ENCODE data around the gene SLC16A10. TPM values are rescaled to one million over a fixed set of nuclear protein-coding genes. Genes with fewer than 3 reads are reported as not detected.

Gene SLC16A10
- total and polyA plus RNA-seq, 2 experiments from 2014 or later = 12.1 to 30.9 TPM

DNA sequence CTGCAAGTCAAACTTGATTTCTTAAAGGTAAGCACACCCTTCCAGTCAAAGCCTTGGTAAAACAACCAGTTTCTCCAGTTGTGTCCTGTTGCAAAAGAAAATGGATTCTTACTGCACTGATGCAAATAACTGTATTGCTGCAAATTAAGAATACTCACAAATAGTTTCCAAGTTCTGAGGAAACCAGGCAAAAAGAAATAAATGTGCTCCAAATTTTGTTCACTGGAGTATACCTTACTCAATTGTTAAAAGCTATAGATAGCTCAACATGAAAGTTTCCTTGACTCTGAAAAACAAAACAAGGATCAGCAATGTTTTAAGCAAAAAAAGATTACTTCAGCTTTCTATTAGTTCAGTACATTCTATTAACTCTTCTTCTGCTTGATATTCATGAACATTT, 75.2 kb downstream of the SLC16A10 start:
- Mint-ChIP-seq H3K9me3 (peaks cover 63% of the 10 kb centered on the region), H3K36me3 (ENCODE audit: low read depth) (peaks cover 37% of the 10 kb centered on the region), H3K4me3 (no peak overlapping the region), H3K27me3 (ENCODE audit: insufficient read depth, low read depth, poor library complexity) (peaks cover 2% of the 10 kb centered on the region), H3K27ac (no peak overlapping the region), H3K4me1 (no peaks in the 10 kb centered on the region; the same call in 2 of the 3 replicates)
- Histone ChIP-seq H3K36me3 (ENCODE audit: insufficient read depth) (peaks cover 23% of the 10 kb centered on the region), H3K79me2 (replicated peaks; ENCODE audit: insufficient read depth) (no peaks in the 10 kb centered on the region), H3F3A (replicated peaks; ENCODE audit: low read depth) (no peaks in the 10 kb centered on the region), H4K20me1 (replicated peaks; ENCODE audit: insufficient read depth) (no peaks in the 10 kb centered on the region), H2AFZ (no peak overlapping the region), H3K4me1 (ENCODE audit: insufficient read depth) (no peaks in the 10 kb centered on the region; the same call in 1 of the 2 replicates), H3K4me2 (no peak overlapping the region), H3K27ac (ENCODE audit: low read depth) (no peak overlapping the region), H3K4me3 (no peak overlapping the region), H3K9me2 (ENCODE audit: insufficient read depth) (peaks cover 6% of the 10 kb centered on the region; the same call in 1 of the 2 replicates), H3K27me3 (ENCODE audit: insufficient read depth) (no peaks in the 10 kb centered on the region)
- no peak for DNase-seq (ENCODE audit: low spot score)
- no peak for ATAC-seq
- TF ChIP-seq ZNF114 (CRISPR knock-in tag; IDR thresholded peaks at IDR 0.05) = no peak

DNA sequence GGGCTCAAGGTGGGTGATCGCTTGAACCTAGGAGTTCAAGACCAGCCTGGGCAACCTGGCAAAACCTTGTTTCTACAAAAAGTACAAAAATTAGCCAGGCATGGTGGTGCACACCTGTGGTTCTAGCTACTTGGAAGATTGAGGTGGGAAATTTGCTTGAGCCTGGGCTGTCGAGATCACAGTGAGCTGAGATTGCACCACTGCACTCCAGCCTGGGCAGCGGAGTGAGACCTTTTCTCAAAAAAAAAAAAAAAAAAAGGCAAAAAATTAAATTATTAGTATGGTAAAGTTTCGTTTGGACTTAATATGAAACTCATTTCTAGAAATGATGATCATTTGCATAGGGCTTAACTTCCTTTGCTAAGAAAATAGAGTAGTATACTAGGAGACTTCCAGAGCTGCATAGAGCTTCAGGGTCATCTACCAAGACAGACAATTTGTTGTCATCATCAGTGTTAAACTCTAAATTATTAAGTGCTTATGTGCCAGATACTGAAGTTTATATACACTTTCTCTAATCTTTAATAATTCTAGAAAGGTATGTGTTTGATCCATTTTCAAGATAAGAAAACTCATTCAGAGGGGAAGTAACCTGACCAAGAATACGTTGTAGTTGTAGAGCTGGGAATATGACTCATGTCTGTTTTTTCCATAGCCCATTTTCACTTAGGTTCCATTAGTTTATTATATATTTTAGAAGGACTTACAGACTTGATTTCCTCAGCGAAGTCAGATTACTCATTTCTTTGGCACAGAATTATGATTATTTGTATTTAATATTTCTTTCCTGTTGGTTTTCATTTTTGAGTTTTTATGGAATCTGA, 84.5 kb downstream of the SLC16A10 start:
- Histone ChIP-seq H3F3A (replicated peaks; ENCODE audit: low read depth) (no peaks in the 10 kb centered on the region), H3K9me2 (ENCODE audit: insufficient read depth) (no peaks in the 10 kb centered on the region), H3K4me1 (ENCODE audit: insufficient read depth) (peaks cover 15% of the 10 kb centered on the region), H3K79me2 (replicated peaks; ENCODE audit: insufficient read depth) (no peaks in the 10 kb centered on the region), H2AFZ (no peak overlapping the region), H3K27ac (ENCODE audit: low read depth) (no peak overlapping the region), H3K4me2 (no peak overlapping the region), H3K36me3 (ENCODE audit: insufficient read depth) (no peaks in the 10 kb centered on the region), H3K4me3 (no peak overlapping the region), H3K27me3 (ENCODE audit: insufficient read depth) (no peaks in the 10 kb centered on the region), H4K20me1 (replicated peaks; ENCODE audit: insufficient read depth) (no peaks in the 10 kb centered on the region)
- Mint-ChIP-seq H3K9me3 (no peaks in the 10 kb centered on the region), H3K27me3 (ENCODE audit: insufficient read depth, low read depth, poor library complexity) (peaks cover 2% of the 10 kb centered on the region), H3K36me3 (ENCODE audit: low read depth) (no peaks in the 10 kb centered on the region), H3K4me3 (no peak overlapping the region), H3K27ac (no peak overlapping the region), H3K4me1 (peaks cover 19% of the 10 kb centered on the region)
- ATAC-seq (no peak), DNase-seq (ENCODE audit: low spot score) (no peak)
- TF ChIP-seq STAT1 (IDR thresholded peaks at IDR 0.05; ENCODE audit: unreplicated experiment) = no peak
- no peak for TF ChIP-seq ZNF331 (CRISPR knock-in tag; IDR thresholded peaks at IDR 0.05; ENCODE audit: low read depth)
- no peak for TF ChIP-seq EZH2 (IDR thresholded peaks at IDR 0.05; ENCODE audit: low read depth, unreplicated experiment)
- TF ChIP-seq POLR2AphosphoS5 (IDR thresholded peaks at IDR 0.05; ENCODE audit: low read depth) = no peak
- TF ChIP-seq ZNF114 (CRISPR knock-in tag; IDR thresholded peaks at IDR 0.05) = no peak
- TF ChIP-seq EZH2phosphoT487 (IDR thresholded peaks at IDR 0.05; ENCODE audit: unreplicated experiment) = no peak
- TF ChIP-seq JUNB (IDR thresholded peaks at IDR 0.05; ENCODE audit: unreplicated experiment) = no peak
- TF ChIP-seq, protein P1, sequence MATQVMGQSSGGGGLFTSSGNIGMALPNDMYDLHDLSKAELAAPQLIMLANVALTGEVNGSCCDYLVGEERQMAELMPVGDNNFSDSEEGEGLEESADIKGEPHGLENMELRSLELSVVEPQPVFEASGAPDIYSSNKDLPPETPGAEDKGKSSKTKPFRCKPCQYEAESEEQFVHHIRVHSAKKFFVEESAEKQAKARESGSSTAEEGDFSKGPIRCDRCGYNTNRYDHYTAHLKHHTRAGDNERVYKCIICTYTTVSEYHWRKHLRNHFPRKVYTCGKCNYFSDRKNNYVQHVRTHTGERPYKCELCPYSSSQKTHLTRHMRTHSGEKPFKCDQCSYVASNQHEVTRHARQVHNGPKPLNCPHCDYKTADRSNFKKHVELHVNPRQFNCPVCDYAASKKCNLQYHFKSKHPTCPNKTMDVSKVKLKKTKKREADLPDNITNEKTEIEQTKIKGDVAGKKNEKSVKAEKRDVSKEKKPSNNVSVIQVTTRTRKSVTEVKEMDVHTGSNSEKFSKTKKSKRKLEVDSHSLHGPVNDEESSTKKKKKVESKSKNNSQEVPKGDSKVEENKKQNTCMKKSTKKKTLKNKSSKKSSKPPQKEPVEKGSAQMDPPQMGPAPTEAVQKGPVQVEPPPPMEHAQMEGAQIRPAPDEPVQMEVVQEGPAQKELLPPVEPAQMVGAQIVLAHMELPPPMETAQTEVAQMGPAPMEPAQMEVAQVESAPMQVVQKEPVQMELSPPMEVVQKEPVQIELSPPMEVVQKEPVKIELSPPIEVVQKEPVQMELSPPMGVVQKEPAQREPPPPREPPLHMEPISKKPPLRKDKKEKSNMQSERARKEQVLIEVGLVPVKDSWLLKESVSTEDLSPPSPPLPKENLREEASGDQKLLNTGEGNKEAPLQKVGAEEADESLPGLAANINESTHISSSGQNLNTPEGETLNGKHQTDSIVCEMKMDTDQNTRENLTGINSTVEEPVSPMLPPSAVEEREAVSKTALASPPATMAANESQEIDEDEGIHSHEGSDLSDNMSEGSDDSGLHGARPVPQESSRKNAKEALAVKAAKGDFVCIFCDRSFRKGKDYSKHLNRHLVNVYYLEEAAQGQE (IDR thresholded peaks at IDR 0.05; ENCODE audit: unreplicated experiment) = no peak
- TF ChIP-seq NANOG (IDR thresholded peaks at IDR 0.05; ENCODE audit: borderline replicate concordance) = no peak
- TF ChIP-seq CREB1 (CRISPR knock-in tag; IDR thresholded peaks at IDR 0.05; ENCODE audit: low read depth) = no peak
- TF ChIP-seq, protein P2, sequence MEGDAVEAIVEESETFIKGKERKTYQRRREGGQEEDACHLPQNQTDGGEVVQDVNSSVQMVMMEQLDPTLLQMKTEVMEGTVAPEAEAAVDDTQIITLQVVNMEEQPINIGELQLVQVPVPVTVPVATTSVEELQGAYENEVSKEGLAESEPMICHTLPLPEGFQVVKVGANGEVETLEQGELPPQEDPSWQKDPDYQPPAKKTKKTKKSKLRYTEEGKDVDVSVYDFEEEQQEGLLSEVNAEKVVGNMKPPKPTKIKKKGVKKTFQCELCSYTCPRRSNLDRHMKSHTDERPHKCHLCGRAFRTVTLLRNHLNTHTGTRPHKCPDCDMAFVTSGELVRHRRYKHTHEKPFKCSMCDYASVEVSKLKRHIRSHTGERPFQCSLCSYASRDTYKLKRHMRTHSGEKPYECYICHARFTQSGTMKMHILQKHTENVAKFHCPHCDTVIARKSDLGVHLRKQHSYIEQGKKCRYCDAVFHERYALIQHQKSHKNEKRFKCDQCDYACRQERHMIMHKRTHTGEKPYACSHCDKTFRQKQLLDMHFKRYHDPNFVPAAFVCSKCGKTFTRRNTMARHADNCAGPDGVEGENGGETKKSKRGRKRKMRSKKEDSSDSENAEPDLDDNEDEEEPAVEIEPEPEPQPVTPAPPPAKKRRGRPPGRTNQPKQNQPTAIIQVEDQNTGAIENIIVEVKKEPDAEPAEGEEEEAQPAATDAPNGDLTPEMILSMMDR (conservative IDR thresholded peaks at IDR 0.05; ENCODE audit: low read depth in 2 of 2) = no peak

All from GM23338 (cell line).